WTC11 (cell line): ENCODE measurements around the gene RASSF8. TPM values are rescaled to one million over a fixed set of nuclear protein-coding genes. Genes with fewer than 3 reads are reported as not detected.
A peak's percentile ranks its signal among the peaks of the same experiment; 100 is the strongest.

ENCODE experiments used
- ATAC-seq: fragments of 200-7000 bp; cut with Tn5 transposase; 2 replicates; pipeline ENCODE4 v1.10.0; 2021; ENCODE audit warnings: mild to moderate bottlenecking, moderate library complexity
- CTCF ChIA-PET: fragments of 300-600 bp; sonication (Branson Sonifier 250); formaldehyde crosslinking; loops from one replicate; lab custom pipeline; 2021; ENCODE audit warnings: antibody characterized with exemption; lab: Charles Lee
- POLR2A ChIA-PET: fragments of 350-600 bp; sonication (Branson Sonifier 250); formaldehyde crosslinking; loops from one replicate; lab custom pipeline; 2021; ENCODE audit warnings: antibody characterized with exemption; lab: Charles Lee
- DNase-seq: peaks from one replicate; pipeline ENCODE4 v3.0.0; 2021; ENCODE audit warnings: low spot score
- H3K27ac Mint-ChIP-seq: 2 replicates; pipeline ENCODE4 v1.8.0; 2021; ENCODE audit warnings: mixed read lengths
- H3K27me3 Mint-ChIP-seq: 2 replicates; pipeline ENCODE4 v1.8.0; 2021; ENCODE audit warnings: low read depth, mild to moderate bottlenecking, moderate library complexity, mixed read lengths
- H3K36me3 Mint-ChIP-seq: 2 replicates; pipeline ENCODE4 v1.8.0; 2021; ENCODE audit warnings: mixed read lengths
- H3K4me1 Mint-ChIP-seq: 2 replicates; pipeline ENCODE4 v1.8.0; 2022; ENCODE audit warnings: mixed read lengths
- H3K4me3 Mint-ChIP-seq: 2 replicates; pipeline ENCODE4 v1.8.0; 2021; ENCODE audit warnings: mild to moderate bottlenecking, moderate library complexity, mixed read lengths
- H3K9me3 Mint-ChIP-seq: 2 replicates; pipeline ENCODE4 v1.8.0; 2021; ENCODE audit warnings: mixed read lengths
- CREB1 ChIP-seq: sonication (generic); formaldehyde crosslinking; IDR thresholded peaks from 2 replicates; pipeline ENCODE4 v1.8.0; 2023; ENCODE audit warnings: mild to moderate bottlenecking, missing genetic modification reagents
- CREM ChIP-seq: sonication (generic); formaldehyde crosslinking; IDR thresholded peaks from 2 replicates; pipeline ENCODE4 v1.8.1; 2022; ENCODE audit warnings: mild to moderate bottlenecking, missing genetic modification reagents, moderate library complexity
- EMX1 ChIP-seq: fragments of 250-450 bp; sonication (Bioruptor Pico); IDR thresholded peaks from 2 replicates; pipeline ENCODE4 v1.8.0; 2021; ENCODE audit warnings: mild to moderate bottlenecking
- ETV6 ChIP-seq: sonication (generic); formaldehyde crosslinking; IDR thresholded peaks from 2 replicates; pipeline ENCODE4 v1.8.1; 2022; ENCODE audit warnings: mild to moderate bottlenecking, missing genetic modification reagents
- GTF2I ChIP-seq: fragments of 250-450 bp; sonication (Bioruptor Pico); conservative IDR thresholded peaks from 2 replicates; pipeline ENCODE4 v1.4.0; 2021; ENCODE audit warnings: mild to moderate bottlenecking
- MYBL2 ChIP-seq: sonication (generic); formaldehyde crosslinking; IDR thresholded peaks from 2 replicates; pipeline ENCODE4 v1.8.1; 2023; ENCODE audit warnings: mild to moderate bottlenecking, moderate library complexity, missing genetic modification reagents
- OVOL2 ChIP-seq: fragments of 250-450 bp; sonication (Bioruptor Pico); IDR thresholded peaks from 2 replicates; pipeline ENCODE4 v1.9.0; 2021; ENCODE audit warnings: mild to moderate bottlenecking, borderline replicate concordance
- TEAD1 ChIP-seq: sonication (generic); formaldehyde crosslinking; IDR thresholded peaks from 2 replicates; pipeline ENCODE4 v1.8.0; 2022; ENCODE audit warnings: mild to moderate bottlenecking, missing genetic modification reagents
- ZNF121 ChIP-seq: sonication (generic); formaldehyde crosslinking; IDR thresholded peaks from 2 replicates; pipeline ENCODE4 v1.8.0; 2023; ENCODE audit warnings: missing genetic modification reagents
- total RNA-seq: library from RNA; stranded (reverse); gene quantifications from 3 replicates; pipeline ENCODE4 v1.2.3, GENCODE V29; 2021
- TF ChIP-seq, protein P1 (sequence below): sonication (generic); formaldehyde crosslinking; IDR thresholded peaks from 2 replicates; pipeline ENCODE4 v1.8.1; 2023; ENCODE audit warnings: mild to moderate bottlenecking, missing genetic modification reagents, moderate library complexity
- TF ChIP-seq, protein P2 (sequence below): sonication (generic); formaldehyde crosslinking; conservative IDR thresholded peaks from 2 replicates; pipeline ENCODE4 v1.8.1; 2022; ENCODE audit warnings: mild to moderate bottlenecking, missing genetic modification reagents
- TF ChIP-seq, protein P3 (sequence below): sonication (generic); formaldehyde crosslinking; IDR thresholded peaks from 2 replicates; pipeline ENCODE4 v1.8.0; 2023; ENCODE audit warnings: mild to moderate bottlenecking, missing genetic modification reagents
- TF ChIP-seq, protein P4 (sequence below): sonication (generic); formaldehyde crosslinking; IDR thresholded peaks from 2 replicates; pipeline ENCODE4 v1.8.1; 2023; ENCODE audit warnings: mild to moderate bottlenecking, missing genetic modification reagents, borderline replicate concordance
- TF ChIP-seq, protein P5 (sequence below): fragments of 250-450 bp; sonication (Bioruptor Pico); IDR thresholded peaks from 2 replicates; pipeline ENCODE4 v2.1.2; 2022; ENCODE audit warnings: mild to moderate bottlenecking, moderate library complexity
- TF ChIP-seq, protein P6 (sequence below): fragments of 250-450 bp; sonication (Bioruptor Pico); IDR thresholded peaks from 2 replicates; pipeline ENCODE4 v1.9.0; 2021; ENCODE audit warnings: mild to moderate bottlenecking, borderline replicate concordance

RASSF8 gene
- total RNA-seq, 1 experiment from 2014 or later = 48.6 TPM

DNA sequence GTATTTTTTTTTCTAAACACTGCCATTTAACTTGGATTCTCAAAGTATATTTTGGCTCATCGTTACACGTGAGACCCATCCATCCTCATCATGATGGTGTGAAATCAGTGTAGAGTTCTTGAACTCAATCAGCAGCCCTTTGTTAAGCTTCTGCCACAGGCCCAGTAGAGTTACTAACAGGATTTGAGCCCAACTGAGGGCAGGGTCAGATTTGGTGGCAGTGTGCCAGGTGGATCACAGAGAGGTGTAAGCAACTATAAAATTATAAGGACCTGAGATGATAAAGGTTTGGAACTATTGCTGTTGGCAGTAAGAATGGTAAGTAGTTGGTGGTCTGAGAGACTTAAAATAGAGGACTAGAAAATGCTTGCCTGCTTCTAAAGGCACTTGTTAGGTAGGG, 72.8 kb downstream of the RASSF8 start:
- peaks cover 27% of the 10 kb centered on the region for H3K4me1 Mint-ChIP-seq

DNA sequence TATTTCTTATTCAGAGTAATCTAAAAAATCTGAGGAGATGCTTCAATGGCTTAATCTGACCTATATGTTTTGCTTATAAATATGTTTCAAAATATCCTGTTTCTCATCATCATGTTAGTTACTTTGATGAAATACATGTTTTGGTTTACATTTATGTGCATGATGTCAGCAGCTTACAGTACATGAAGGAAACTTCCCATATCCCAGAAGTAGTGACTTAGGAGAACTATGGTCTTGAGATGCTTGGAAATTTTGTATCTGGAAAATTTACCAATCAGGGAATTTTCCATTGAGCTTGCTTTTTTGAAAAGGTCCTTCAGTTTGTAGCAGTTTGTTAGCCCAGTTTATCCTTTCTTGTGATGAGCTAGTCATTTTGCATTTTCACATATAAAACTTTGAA, 73.3 kb downstream of the RASSF8 start:
- peaks cover 27% of the 10 kb centered on the region for H3K4me1 Mint-ChIP-seq
- CTCF ChIA-PET = interaction anchor here (1.4 kb wide), 1 partner anchor 12 kb away, joined by 3 read pairs; no protein-coding TSS in a partner anchor
- TF ChIP-seq, protein P1, sequence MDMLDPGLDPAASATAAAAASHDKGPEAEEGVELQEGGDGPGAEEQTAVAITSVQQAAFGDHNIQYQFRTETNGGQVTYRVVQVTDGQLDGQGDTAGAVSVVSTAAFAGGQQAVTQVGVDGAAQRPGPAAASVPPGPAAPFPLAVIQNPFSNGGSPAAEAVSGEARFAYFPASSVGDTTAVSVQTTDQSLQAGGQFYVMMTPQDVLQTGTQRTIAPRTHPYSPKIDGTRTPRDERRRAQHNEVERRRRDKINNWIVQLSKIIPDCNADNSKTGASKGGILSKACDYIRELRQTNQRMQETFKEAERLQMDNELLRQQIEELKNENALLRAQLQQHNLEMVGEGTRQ = no peak
- TF ChIP-seq, protein P2, sequence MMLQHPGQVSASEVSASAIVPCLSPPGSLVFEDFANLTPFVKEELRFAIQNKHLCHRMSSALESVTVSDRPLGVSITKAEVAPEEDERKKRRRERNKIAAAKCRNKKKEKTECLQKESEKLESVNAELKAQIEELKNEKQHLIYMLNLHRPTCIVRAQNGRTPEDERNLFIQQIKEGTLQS (CRISPR knock-in tag) = no peak
- TF ChIP-seq, protein P3, sequence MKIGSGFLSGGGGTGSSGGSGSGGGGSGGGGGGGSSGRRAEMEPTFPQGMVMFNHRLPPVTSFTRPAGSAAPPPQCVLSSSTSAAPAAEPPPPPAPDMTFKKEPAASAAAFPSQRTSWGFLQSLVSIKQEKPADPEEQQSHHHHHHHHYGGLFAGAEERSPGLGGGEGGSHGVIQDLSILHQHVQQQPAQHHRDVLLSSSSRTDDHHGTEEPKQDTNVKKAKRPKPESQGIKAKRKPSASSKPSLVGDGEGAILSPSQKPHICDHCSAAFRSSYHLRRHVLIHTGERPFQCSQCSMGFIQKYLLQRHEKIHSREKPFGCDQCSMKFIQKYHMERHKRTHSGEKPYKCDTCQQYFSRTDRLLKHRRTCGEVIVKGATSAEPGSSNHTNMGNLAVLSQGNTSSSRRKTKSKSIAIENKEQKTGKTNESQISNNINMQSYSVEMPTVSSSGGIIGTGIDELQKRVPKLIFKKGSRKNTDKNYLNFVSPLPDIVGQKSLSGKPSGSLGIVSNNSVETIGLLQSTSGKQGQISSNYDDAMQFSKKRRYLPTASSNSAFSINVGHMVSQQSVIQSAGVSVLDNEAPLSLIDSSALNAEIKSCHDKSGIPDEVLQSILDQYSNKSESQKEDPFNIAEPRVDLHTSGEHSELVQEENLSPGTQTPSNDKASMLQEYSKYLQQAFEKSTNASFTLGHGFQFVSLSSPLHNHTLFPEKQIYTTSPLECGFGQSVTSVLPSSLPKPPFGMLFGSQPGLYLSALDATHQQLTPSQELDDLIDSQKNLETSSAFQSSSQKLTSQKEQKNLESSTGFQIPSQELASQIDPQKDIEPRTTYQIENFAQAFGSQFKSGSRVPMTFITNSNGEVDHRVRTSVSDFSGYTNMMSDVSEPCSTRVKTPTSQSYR (CRISPR knock-in tag) = no peak
- TF ChIP-seq, protein P4, sequence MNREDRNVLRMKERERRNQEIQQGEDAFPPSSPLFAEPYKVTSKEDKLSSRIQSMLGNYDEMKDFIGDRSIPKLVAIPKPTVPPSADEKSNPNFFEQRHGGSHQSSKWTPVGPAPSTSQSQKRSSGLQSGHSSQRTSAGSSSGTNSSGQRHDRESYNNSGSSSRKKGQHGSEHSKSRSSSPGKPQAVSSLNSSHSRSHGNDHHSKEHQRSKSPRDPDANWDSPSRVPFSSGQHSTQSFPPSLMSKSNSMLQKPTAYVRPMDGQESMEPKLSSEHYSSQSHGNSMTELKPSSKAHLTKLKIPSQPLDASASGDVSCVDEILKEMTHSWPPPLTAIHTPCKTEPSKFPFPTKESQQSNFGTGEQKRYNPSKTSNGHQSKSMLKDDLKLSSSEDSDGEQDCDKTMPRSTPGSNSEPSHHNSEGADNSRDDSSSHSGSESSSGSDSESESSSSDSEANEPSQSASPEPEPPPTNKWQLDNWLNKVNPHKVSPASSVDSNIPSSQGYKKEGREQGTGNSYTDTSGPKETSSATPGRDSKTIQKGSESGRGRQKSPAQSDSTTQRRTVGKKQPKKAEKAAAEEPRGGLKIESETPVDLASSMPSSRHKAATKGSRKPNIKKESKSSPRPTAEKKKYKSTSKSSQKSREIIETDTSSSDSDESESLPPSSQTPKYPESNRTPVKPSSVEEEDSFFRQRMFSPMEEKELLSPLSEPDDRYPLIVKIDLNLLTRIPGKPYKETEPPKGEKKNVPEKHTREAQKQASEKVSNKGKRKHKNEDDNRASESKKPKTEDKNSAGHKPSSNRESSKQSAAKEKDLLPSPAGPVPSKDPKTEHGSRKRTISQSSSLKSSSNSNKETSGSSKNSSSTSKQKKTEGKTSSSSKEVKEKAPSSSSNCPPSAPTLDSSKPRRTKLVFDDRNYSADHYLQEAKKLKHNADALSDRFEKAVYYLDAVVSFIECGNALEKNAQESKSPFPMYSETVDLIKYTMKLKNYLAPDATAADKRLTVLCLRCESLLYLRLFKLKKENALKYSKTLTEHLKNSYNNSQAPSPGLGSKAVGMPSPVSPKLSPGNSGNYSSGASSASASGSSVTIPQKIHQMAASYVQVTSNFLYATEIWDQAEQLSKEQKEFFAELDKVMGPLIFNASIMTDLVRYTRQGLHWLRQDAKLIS (CRISPR knock-in tag) = no peak
- TF ChIP-seq MYBL2 (CRISPR knock-in tag) = no peak
- no peak for TF ChIP-seq OVOL2 (CRISPR knock-in tag)
- no peak for TF ChIP-seq EMX1 (CRISPR knock-in tag)
- TF ChIP-seq GTF2I (CRISPR knock-in tag) = no peak
- TF ChIP-seq ZNF121 = no peak
- TF ChIP-seq TEAD1 (CRISPR knock-in tag) = no peak
- ATAC-seq = no peak
- H3K27ac Mint-ChIP-seq = no peak overlapping the region
- POLR2A ChIA-PET = no interaction called here
- H3K36me3 Mint-ChIP-seq = no peaks in the 10 kb centered on the region
- H3K9me3 Mint-ChIP-seq = no peaks in the 10 kb centered on the region
- H3K4me3 Mint-ChIP-seq = no peak overlapping the region
- no peak for DNase-seq
- no peaks in the 10 kb centered on the region for H3K27me3 Mint-ChIP-seq

More for the DNA sequence above, 72.8 kb downstream of the RASSF8 start:
- H3K27ac Mint-ChIP-seq = 0 out of 2 replicates have a peak overlapping the region, but pooled peaks have one; percentile 78
- no peaks in the 10 kb centered on the region for H3K9me3 Mint-ChIP-seq
- ChIA-PET POLR2A (no interaction called here), CTCF (no interaction called here)
- H3K4me3 Mint-ChIP-seq = no peak overlapping the region
- DNase-seq (no peak), ATAC-seq (no peak)
- TF ChIP-seq, protein P1 = no peak
- TF ChIP-seq CREM (CRISPR knock-in tag) (no peak), GTF2I (CRISPR knock-in tag) (no peak), ETV6 (CRISPR knock-in tag) (no peak), CREB1 (CRISPR knock-in tag) (no peak)
- TF ChIP-seq, protein P5, sequence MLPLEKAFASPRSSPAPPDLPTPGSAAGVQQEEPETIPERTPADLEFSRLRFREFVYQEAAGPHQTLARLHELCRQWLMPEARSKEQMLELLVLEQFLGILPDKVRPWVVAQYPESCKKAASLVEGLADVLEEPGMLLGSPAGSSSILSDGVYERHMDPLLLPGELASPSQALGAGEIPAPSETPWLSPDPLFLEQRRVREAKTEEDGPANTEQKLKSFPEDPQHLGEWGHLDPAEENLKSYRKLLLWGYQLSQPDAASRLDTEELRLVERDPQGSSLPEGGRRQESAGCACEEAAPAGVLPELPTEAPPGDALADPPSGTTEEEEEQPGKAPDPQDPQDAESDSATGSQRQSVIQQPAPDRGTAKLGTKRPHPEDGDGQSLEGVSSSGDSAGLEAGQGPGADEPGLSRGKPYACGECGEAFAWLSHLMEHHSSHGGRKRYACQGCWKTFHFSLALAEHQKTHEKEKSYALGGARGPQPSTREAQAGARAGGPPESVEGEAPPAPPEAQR (CRISPR knock-in tag) = no peak
- TF ChIP-seq, protein P6, sequence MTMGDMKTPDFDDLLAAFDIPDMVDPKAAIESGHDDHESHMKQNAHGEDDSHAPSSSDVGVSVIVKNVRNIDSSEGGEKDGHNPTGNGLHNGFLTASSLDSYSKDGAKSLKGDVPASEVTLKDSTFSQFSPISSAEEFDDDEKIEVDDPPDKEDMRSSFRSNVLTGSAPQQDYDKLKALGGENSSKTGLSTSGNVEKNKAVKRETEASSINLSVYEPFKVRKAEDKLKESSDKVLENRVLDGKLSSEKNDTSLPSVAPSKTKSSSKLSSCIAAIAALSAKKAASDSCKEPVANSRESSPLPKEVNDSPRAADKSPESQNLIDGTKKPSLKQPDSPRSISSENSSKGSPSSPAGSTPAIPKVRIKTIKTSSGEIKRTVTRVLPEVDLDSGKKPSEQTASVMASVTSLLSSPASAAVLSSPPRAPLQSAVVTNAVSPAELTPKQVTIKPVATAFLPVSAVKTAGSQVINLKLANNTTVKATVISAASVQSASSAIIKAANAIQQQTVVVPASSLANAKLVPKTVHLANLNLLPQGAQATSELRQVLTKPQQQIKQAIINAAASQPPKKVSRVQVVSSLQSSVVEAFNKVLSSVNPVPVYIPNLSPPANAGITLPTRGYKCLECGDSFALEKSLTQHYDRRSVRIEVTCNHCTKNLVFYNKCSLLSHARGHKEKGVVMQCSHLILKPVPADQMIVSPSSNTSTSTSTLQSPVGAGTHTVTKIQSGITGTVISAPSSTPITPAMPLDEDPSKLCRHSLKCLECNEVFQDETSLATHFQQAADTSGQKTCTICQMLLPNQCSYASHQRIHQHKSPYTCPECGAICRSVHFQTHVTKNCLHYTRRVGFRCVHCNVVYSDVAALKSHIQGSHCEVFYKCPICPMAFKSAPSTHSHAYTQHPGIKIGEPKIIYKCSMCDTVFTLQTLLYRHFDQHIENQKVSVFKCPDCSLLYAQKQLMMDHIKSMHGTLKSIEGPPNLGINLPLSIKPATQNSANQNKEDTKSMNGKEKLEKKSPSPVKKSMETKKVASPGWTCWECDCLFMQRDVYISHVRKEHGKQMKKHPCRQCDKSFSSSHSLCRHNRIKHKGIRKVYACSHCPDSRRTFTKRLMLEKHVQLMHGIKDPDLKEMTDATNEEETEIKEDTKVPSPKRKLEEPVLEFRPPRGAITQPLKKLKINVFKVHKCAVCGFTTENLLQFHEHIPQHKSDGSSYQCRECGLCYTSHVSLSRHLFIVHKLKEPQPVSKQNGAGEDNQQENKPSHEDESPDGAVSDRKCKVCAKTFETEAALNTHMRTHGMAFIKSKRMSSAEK = no peak
- no peaks in the 10 kb centered on the region for H3K27me3 Mint-ChIP-seq
- no peaks in the 10 kb centered on the region for H3K36me3 Mint-ChIP-seq
